Measurements from ENCODE around the gene TGFBR3. TPM values are rescaled to one million over a fixed set of nuclear protein-coding genes. Genes with fewer than 3 reads are reported as not detected.
"Not testable (repeated sequence)": the region's sequence is repeated elsewhere in the genome, so short reads cannot be mapped to it uniquely, and the experiment has no call there.

TGFBR3 gene
- total RNA-seq, 1 experiment from 2014 or later = 12.2 TPM

DNA sequence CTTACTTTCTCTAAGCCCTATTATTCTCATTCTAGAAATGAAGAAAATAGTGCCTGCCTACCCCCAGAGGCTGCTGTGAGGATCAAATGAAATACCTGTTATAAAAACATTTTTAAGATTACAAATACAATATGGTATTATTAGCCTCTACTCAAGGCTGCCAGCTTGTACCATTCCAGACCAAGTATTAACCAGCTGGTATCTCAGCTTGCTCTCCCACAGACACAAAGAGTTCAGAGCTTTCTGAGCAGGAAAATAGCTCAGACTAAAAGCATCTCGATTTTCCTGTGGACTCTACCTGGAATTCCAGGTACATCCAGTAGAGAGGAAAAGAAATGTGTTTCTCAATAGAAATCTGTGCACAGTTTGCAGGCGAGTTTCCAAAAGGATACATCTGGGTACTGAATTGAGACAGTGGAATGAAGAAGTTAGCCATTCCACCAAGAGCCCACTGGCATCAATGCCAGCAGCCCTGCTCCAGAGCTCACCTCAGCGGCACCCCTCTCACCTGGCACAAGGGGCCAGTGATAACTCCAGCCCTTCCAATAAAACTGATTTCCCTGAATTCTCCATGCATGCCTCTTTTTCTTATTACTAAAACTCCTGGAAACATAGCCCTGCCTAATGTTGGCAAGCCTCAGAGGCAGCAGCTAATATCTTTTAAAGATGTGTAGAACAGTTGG is 31.0 kb downstream of the TGFBR3 start:
- H3K4me3 Mint-ChIP-seq (ENCODE audit: unreplicated experiment) = no peak overlapping the region
- no peaks in the 10 kb centered on the region for H3K27me3 Mint-ChIP-seq (ENCODE audit: insufficient read depth, unreplicated experiment)
- Histone ChIP-seq H3K9me3 (no peaks in the 10 kb centered on the region), H3K4me3 (ENCODE audit: low read depth, low read length) (no peak overlapping the region), H3K4me1 (no peaks in the 10 kb centered on the region), H3K27me3 (replicated peaks; ENCODE audit: control insufficient read depth, insufficient read depth, low read length) (no peaks in the 10 kb centered on the region), H3K36me3 (ENCODE audit: control insufficient read depth, insufficient read depth, low read length) (no peaks in the 10 kb centered on the region)
- ChIA-PET POLR2A (no interaction called here), CTCF (no interaction called here)
- H3K27ac Mint-ChIP-seq (ENCODE audit: unreplicated experiment) = no peak overlapping the region
- intact Hi-C loops (cut with micrococcal nuclease; ENCODE audit: unreplicated experiment) = no loop called here
- no peaks in the 10 kb centered on the region for H3K4me1 Mint-ChIP-seq (ENCODE audit: low read depth, unreplicated experiment)
- no TSS peak for BruUV-seq (replicated peaks)
- H3K36me3 Mint-ChIP-seq (ENCODE audit: insufficient read depth, unreplicated experiment) = no peaks in the 10 kb centered on the region
- TF ChIP-seq, protein P1, sequence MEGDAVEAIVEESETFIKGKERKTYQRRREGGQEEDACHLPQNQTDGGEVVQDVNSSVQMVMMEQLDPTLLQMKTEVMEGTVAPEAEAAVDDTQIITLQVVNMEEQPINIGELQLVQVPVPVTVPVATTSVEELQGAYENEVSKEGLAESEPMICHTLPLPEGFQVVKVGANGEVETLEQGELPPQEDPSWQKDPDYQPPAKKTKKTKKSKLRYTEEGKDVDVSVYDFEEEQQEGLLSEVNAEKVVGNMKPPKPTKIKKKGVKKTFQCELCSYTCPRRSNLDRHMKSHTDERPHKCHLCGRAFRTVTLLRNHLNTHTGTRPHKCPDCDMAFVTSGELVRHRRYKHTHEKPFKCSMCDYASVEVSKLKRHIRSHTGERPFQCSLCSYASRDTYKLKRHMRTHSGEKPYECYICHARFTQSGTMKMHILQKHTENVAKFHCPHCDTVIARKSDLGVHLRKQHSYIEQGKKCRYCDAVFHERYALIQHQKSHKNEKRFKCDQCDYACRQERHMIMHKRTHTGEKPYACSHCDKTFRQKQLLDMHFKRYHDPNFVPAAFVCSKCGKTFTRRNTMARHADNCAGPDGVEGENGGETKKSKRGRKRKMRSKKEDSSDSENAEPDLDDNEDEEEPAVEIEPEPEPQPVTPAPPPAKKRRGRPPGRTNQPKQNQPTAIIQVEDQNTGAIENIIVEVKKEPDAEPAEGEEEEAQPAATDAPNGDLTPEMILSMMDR (IDR thresholded peaks at IDR 0.05; ENCODE audit: insufficient read depth in 1 of 2, low read depth in 1 of 2, low read length in 1 of 2, severe bottlenecking in 1 of 2, unreplicated experiment in 1 of 2) = no peak
- H3K9me3 Mint-ChIP-seq (ENCODE audit: unreplicated experiment) = no peaks in the 10 kb centered on the region
- DNase-seq = no peak

DNA sequence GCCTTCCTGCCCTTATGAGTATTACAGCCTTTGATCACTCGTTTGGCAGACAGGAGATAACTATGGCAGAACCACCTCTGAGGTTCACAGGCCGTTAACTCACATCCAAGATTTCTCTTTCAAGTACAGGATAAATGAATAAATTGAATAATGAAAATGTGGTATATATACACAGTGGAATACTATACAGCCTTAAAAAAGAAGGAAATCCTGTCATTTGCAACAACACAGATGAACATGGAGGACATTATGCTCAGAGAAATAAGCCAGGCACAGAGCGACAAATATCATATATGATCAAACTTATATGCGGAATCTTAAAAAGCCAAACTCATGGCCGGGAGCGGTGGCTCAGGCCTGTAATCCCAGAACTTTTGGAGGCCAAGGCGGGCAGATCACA is 32.6 kb downstream of the TGFBR3 start:
- Mint-ChIP-seq H3K4me1 (ENCODE audit: low read depth, unreplicated experiment) (no peaks in the 10 kb centered on the region), H3K36me3 (ENCODE audit: insufficient read depth, unreplicated experiment) (no peaks in the 10 kb centered on the region), H3K27me3 (ENCODE audit: insufficient read depth, unreplicated experiment) (no peaks in the 10 kb centered on the region), H3K27ac (ENCODE audit: unreplicated experiment) (no peak overlapping the region), H3K9me3 (ENCODE audit: unreplicated experiment) (no peaks in the 10 kb centered on the region), H3K4me3 (ENCODE audit: unreplicated experiment) (no peak overlapping the region)
- POLR2A ChIA-PET = no interaction called here
- H3K36me3 ChIP-seq (ENCODE audit: control insufficient read depth, insufficient read depth, low read length) = no peaks in the 10 kb centered on the region
- intact Hi-C loops (cut with micrococcal nuclease; ENCODE audit: unreplicated experiment) = no loop called here
- DNase-seq = no peak
- H3K4me3 ChIP-seq (ENCODE audit: low read depth, low read length) = no peak overlapping the region
- TF ChIP-seq, protein P1 (IDR thresholded peaks at IDR 0.05; ENCODE audit: insufficient read depth in 1 of 2, low read depth in 1 of 2, low read length in 1 of 2, severe bottlenecking in 1 of 2, unreplicated experiment in 1 of 2) = no peak
- no peaks in the 10 kb centered on the region for H3K4me1 ChIP-seq
- no peaks in the 10 kb centered on the region for H3K9me3 ChIP-seq
- CTCF ChIA-PET = no interaction called here
- H3K27me3 ChIP-seq (replicated peaks; ENCODE audit: control insufficient read depth, insufficient read depth, low read length) = no peaks in the 10 kb centered on the region
- no TSS peak for BruUV-seq (replicated peaks)

DNA sequence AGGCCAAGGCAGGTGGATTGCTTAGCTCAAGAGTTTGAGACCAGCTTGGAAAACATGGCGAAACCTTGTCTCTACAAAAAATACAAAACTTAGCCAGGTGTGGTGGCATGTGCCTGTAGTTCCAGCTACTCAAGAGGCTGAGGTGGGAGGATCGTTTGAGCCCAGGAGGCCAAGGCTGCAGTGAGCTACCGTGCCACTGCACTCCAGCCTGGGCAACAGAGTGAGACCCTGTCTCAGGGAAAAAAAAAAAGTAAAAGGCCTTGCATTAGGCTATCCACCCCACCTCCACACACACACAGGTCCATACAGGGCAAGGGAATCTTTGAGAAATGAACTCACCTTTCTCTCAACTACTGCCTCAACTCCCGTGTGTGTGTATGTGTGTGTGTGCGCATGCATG is 33.9 kb downstream of the TGFBR3 start:
- H3K36me3 ChIP-seq (ENCODE audit: control insufficient read depth, insufficient read depth, low read length); CTCF ChIA-PET; H3K27me3 Mint-ChIP-seq (ENCODE audit: insufficient read depth, unreplicated experiment); H3K36me3 Mint-ChIP-seq (ENCODE audit: insufficient read depth, unreplicated experiment); POLR2A ChIA-PET; H3K4me3 ChIP-seq (ENCODE audit: low read depth, low read length); intact Hi-C loops (cut with micrococcal nuclease; ENCODE audit: unreplicated experiment); H3K4me1 ChIP-seq; DNase-seq; H3K4me3 Mint-ChIP-seq (ENCODE audit: unreplicated experiment); BruUV-seq (replicated peaks); H3K9me3 ChIP-seq; H3K9me3 Mint-ChIP-seq (ENCODE audit: unreplicated experiment); H3K27me3 ChIP-seq (replicated peaks; ENCODE audit: control insufficient read depth, insufficient read depth, low read length); H3K27ac Mint-ChIP-seq (ENCODE audit: unreplicated experiment); H3K4me1 Mint-ChIP-seq (ENCODE audit: low read depth, unreplicated experiment): not testable (repeated sequence)
